Measurements from ENCODE around the gene PLEKHM3.

- no peak for TF ChIP-seq POLR2A (IDR thresholded peaks at IDR 0.05)
- TF ChIP-seq, protein P1, sequence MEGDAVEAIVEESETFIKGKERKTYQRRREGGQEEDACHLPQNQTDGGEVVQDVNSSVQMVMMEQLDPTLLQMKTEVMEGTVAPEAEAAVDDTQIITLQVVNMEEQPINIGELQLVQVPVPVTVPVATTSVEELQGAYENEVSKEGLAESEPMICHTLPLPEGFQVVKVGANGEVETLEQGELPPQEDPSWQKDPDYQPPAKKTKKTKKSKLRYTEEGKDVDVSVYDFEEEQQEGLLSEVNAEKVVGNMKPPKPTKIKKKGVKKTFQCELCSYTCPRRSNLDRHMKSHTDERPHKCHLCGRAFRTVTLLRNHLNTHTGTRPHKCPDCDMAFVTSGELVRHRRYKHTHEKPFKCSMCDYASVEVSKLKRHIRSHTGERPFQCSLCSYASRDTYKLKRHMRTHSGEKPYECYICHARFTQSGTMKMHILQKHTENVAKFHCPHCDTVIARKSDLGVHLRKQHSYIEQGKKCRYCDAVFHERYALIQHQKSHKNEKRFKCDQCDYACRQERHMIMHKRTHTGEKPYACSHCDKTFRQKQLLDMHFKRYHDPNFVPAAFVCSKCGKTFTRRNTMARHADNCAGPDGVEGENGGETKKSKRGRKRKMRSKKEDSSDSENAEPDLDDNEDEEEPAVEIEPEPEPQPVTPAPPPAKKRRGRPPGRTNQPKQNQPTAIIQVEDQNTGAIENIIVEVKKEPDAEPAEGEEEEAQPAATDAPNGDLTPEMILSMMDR (IDR thresholded peaks at IDR 0.05): no peak
Measured at GRCh38 chr2:207955456-207955855, 69.9 kb downstream of the PLEKHM3 start.

Data from adrenal gland (tissue), 5 donors.